ENCODE results near the gene TUBA4B. TPM values are rescaled to one million over a fixed set of nuclear protein-coding genes. Genes with fewer than 3 reads are reported as not detected.

Gene TUBA4B
- polyA plus RNA-seq, 3 donors, result not detected

DNA sequence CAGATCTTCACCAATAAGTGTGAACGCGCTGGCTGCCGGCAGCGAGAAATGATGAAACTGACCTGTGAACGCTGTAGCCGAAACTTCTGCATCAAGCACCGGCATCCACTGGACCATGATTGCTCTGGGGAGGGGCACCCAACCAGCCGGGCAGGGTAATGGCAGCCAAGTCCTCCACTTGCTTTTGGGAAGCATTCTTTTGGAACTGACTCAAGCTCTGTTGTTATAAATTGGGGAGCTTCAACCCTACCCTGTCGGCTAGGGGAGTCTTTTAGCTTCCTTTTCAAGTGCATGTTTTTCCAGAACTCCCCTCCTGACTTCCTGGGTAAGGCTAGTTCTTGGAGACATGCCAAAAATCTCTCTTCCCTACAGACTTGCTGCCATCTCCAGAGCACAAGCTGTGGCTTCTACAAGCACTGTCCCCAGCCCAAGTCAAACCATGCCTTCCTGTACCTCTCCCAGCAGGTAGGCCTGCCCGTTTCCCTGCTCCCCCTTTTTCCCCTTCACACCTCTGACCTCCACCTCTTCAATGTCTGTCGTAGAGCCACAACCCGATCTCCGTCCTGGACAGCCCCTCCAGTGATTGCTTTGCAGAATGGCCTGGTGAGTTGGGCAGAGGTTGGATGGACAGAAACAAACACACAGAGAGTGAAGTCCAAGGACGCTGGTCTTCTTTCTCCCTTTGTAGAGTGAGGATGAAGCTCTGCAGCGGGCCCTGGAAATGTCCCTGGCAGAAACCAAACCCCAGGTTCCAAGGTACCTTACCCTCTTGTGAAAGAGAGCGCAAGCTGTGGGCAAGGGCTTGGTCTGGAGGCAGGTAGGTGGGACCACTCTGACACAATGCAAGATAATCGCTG, 44.9 kb upstream of the TUBA4B start:
- H3K36me3 ChIP-seq (replicated peaks in 1 of 2; ENCODE audit: control insufficient read depth in 1 of 2, insufficient read depth in 2 of 2, low read length in 2 of 2), result peaks cover 16 to 31% of the 10 kb centered on the region in 2 donors
- peaks cover 39% of the 10 kb centered on the region for H3K4me1 Mint-ChIP-seq
- H3K27ac ChIP-seq (ENCODE audit: low read depth in 1 of 2, low read length in 2 of 2), result no peak overlapping the region
- no peaks in the 10 kb centered on the region for H3K79me2 ChIP-seq (ENCODE audit: insufficient read depth, low read length)
- no peak overlapping the region for H3K9ac ChIP-seq (ENCODE audit: insufficient read depth, low read length, poor library complexity, severe bottlenecking)
- peak overlapping the region in 3 of 7 donors; percentile 22 to 87 (median 86) for H3K27ac Mint-ChIP-seq
- peaks cover 10% of the 10 kb centered on the region for H4K20me1 ChIP-seq (ENCODE audit: insufficient read depth, low read length)
- peaks cover 0 to 4% of the 10 kb centered on the region in 2 donors for H3K9me3 ChIP-seq (replicated peaks in 1 of 2; ENCODE audit: control insufficient read depth in 1 of 2, insufficient read depth in 1 of 2, low read length in 2 of 2)
- peak overlapping the region; percentile 91 for H3K4me2 ChIP-seq (replicated peaks; ENCODE audit: extremely low read depth, low read length, poor library complexity, severe bottlenecking)
- peaks cover 2 to 8% (median 4%) of the 10 kb centered on the region in 7 donors for H3K9me3 Mint-ChIP-seq
- H3K4me3 ChIP-seq (replicated peaks in 1 of 3; ENCODE audit: low read depth in 2 of 3, low read length in 3 of 3), result no peak overlapping the region
- no peak for DNase-seq
- H3K27me3 Mint-ChIP-seq (ENCODE audit: low read depth in 3 of 3), result peaks cover 0 to 2% (median 0%) of the 10 kb centered on the region in 3 donors
- peaks cover 30 to 40% of the 10 kb centered on the region in 2 donors for H3K36me3 Mint-ChIP-seq
- peak overlapping the region; percentile 30 to 86 for H3K4me3 Mint-ChIP-seq
- peaks cover 19 to 21% of the 10 kb centered on the region in 2 donors for H3K4me1 ChIP-seq (ENCODE audit: control insufficient read depth in 1 of 2, insufficient read depth in 2 of 2, low read length in 2 of 2)
- WGBS (ENCODE audit: insufficient coverage), result 64% methylated on average over 10 of the region's 17 CpGs
- no peak overlapping the region for H2AFZ ChIP-seq (ENCODE audit: insufficient read depth, low read depth, low read length, poor library complexity, severe bottlenecking)
- intact Hi-C loops (cut with micrococcal nuclease), result loop anchor here in 1 of 2 donors (2.0 kb wide), 1 partner anchor 29 kb away; the partner anchor contains the start of gene RETREG2
- no peaks in the 10 kb centered on the region for H3K27me3 ChIP-seq (ENCODE audit: control insufficient read depth in 2 of 2, insufficient read depth in 2 of 2, low read length in 2 of 2)
- TF ChIP-seq CTCF (IDR thresholded peaks at IDR 0.05), result no peak

DNA sequence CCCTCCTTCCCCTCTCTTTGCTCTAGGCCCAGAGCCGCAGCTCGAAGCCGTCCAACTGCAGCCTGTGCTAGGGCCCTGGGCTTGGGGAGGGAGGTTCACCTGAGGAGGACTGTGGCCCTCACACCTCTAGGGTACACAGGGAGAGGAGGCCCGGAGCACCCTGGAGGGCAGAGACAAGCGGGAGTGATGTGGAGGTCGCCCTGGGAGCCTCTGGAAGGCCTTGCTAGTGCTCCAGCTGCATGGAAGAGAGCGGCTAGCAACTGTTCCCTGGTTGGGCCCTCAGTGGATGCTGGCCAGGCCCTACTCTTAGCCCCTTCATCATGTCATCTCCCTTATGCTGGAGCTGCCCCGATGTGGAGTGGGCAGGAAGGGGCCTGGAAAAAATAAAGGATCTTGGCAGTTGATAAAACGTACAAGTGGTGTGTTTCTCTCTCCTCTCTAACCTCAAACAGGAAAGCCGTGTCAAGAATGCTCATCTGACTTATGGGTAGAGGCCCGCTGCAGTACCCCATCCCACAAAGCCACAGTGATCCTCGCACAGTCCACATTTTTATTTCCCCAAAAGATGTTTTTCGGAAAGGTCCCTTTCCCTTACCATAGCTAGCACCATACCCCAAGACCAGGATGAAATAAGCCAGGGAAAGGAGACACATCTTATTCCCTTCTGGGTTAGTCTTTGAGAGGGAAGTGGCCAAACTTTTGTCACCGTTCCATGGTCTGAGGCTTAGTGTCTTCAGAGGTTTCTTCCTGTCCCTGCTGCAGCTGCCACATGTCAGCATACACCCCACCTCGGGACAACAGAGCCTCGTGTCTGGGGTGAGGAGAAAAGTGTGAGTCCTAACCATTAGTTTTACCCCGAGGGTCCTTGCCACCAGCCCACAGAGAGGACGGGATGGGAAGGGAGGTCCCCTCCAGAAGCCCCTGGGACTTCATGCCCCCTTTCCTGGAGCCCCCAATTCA, 43.5 kb upstream of the TUBA4B start:
- intact Hi-C loops (cut with micrococcal nuclease), result loop anchor here (2.0 to 5.0 kb wide), 3 partner anchors 39 to 49 kb away; partner anchors contain the start of genes NHEJ1 (in 2 of the 2) and SLC23A3 (in 1 of the 2)
- peaks cover 39% of the 10 kb centered on the region for H3K4me1 Mint-ChIP-seq
- H3K27ac Mint-ChIP-seq, result peak overlapping the region in 1 of 7 donors; percentile 2
- Histone ChIP-seq H3K4me1 (ENCODE audit: control insufficient read depth in 1 of 2, insufficient read depth in 2 of 2, low read length in 2 of 2) (peaks cover 19 to 21% of the 10 kb centered on the region in 2 donors), H3K4me2 (replicated peaks; ENCODE audit: extremely low read depth, low read length, poor library complexity, severe bottlenecking) (no peak overlapping the region), H4K20me1 (ENCODE audit: insufficient read depth, low read length) (peaks cover 10% of the 10 kb centered on the region), H3K27me3 (ENCODE audit: control insufficient read depth in 2 of 2, insufficient read depth in 2 of 2, low read length in 2 of 2) (no peaks in the 10 kb centered on the region), H3K9me3 (replicated peaks in 1 of 2; ENCODE audit: control insufficient read depth in 1 of 2, insufficient read depth in 1 of 2, low read length in 2 of 2) (peaks cover 0 to under 1% of the 10 kb centered on the region in 2 donors), H2AFZ (ENCODE audit: insufficient read depth, low read depth, low read length, poor library complexity, severe bottlenecking) (no peak overlapping the region), H3K27ac (ENCODE audit: low read depth in 1 of 2, low read length in 2 of 2) (no peak overlapping the region), H3K79me2 (ENCODE audit: insufficient read depth, low read length) (no peaks in the 10 kb centered on the region), H3K36me3 (replicated peaks in 1 of 2; ENCODE audit: control insufficient read depth in 1 of 2, insufficient read depth in 2 of 2, low read length in 2 of 2) (peaks cover 16 to 31% of the 10 kb centered on the region in 2 donors), H3K4me3 (replicated peaks in 1 of 3; ENCODE audit: low read depth in 2 of 3, low read length in 3 of 3) (no peak overlapping the region), H3K9ac (ENCODE audit: insufficient read depth, low read length, poor library complexity, severe bottlenecking) (no peak overlapping the region)
- H3K36me3 Mint-ChIP-seq, result peaks cover 39 to 48% of the 10 kb centered on the region in 2 donors
- 25% methylated on average over 9 of the region's 18 CpGs for WGBS (ENCODE audit: insufficient coverage)
- no peak overlapping the region for H3K4me3 Mint-ChIP-seq
- H3K27me3 Mint-ChIP-seq (ENCODE audit: low read depth in 3 of 3), result peaks cover 0 to 5% (median 4%) of the 10 kb centered on the region in 3 donors
- DNase-seq, result no peak
- peaks cover under 1 to 4% (median 2%) of the 10 kb centered on the region in 7 donors for H3K9me3 Mint-ChIP-seq
- no peak for TF ChIP-seq CTCF (IDR thresholded peaks at IDR 0.05)
